Urothelium cell line (cell line): ENCODE results near the gene LRRC32.
A peak's percentile ranks its signal among the peaks of the same experiment; 100 is the strongest.
"Not testable (repeated sequence)": the region's sequence is repeated elsewhere in the genome, so short reads cannot be mapped to it uniquely, and the experiment has no call there.

Source experiments
- DNase-seq: peaks from one replicate; pipeline ENCODE4 v3.0.0; 2011; ENCODE audit warnings: low spot score, mixed read lengths
- FAIRE-seq: peaks from 2 replicates; lab custom pipeline; 2011; peaks lifted over from hg19 to GRCh38; lab: Jason Lieb, UNC

LRRC32 gene

DNA sequence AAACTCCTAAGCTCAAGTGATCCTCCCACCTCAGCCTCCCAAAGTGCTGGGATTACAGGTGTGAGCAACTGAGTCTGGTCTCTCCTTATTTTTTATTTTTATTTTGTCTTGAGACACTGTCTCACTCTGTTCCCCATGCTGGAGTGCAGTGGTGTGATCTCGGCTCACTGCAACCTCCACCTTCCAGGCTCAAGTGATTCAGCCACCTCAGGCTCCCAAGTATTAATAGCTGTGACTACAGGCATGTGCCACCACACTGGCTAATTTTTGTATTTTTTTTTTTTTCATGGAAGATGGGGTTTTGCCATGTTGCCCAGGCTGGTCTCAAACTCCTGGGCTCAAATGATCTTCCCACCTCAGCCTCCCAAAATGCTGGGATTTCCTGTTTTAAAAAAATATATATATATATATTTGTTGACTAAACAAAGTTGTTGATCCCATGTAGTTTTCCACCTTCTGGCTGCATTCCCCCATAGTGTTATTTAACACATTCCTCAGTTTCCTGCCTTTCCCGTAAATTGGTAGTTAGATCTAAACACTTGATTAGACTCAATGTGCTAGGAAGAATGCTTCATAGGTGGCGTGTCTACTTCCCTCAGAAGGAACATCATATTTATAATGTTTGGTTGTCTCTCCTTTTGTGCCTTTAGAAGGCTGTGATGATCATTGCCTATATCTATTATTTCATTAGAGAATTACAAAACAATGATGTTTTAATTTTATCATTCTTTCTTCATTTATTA lies 38.8 kb downstream of the LRRC32 start:
- no peak for FAIRE-seq

GRCh38 chr11:76630600-76631281 lies 39.8 kb downstream of the LRRC32 start:
- FAIRE-seq: no peak
- DNase-seq: no peak

More for the DNA sequence above, 38.8 kb downstream of the LRRC32 start:
- no peak for DNase-seq

DNA sequence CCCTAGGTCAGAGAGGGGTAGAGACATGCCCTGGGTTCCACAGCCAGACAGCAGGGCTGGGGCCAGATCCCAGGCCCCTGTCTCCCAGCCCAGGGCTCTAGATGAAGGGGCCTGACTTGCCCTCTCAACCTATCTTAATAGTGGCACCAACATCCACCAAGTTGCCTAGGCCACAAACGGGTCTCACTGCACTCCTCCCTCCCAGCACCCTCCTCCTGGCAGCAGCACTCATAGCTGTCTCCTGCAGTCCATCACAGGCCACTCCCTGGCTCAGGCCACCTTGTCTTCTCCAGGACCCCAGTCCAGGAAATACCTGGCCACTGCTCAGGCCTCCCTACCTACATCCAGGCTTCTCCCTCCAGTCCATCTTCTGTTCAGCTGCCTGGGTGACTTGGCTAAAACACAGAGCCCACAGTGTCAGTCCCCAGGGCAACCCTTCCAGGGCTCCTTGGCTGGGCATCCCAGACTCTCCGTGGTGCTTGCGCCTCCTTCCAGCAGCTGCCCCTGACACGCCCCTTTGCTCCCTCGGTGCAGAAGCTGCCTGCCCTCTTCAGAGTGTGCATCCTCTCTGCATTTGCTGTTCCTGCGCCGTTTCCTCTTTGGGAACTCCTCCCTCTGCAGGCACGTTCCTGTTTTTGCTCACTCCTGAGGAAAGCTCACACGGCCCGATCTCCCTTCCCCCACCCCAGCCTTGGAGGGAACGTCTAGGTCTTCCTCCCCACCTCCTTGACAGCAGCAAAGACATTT lies 40.5 kb downstream of the LRRC32 start:
- DNase-seq: no peak

DNA sequence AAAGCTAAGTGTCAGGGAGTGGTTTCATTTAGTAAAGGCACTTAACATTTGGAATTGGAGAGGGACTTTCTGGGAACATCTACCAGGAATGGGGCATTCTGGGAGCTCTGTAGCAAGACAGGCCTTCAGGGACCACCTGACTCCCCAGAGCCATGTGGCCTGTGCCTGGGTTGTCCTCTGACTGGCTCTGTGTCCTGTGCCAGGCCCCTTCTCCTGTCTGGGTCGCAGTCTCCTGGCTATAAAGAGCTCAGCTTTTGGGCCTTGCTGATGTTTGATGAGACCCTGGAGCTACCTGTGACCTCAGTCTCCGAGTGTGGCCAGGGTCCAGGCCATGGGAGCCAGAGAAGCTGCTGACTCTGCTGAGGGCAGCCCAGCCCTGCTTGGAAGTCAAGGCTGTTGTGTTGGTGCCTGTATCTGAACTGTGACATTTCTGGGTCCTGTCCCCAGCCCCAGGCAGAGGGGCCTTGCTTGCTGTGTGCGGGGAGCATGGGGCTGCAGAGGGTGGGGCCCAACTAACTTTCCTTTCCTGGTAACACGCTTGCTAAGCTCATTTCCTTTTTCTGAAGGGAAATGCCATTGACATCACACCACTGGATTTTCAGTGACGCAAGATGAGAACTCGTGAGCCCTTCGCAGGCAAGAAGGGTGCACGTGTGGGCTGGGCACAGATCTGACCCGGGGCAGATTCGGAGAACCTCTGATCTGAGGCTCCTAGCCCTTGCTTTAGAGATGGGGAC lies 41.3 kb downstream of the LRRC32 start:
- DNase-seq (no peak), FAIRE-seq (no peak)

More for the DNA sequence above, 40.5 kb downstream of the LRRC32 start:
- no peak for FAIRE-seq

GRCh38 chr11:76628408-76628947 lies 42.1 kb downstream of the LRRC32 start:
- FAIRE-seq (no peak), DNase-seq (no peak)

- no peak for FAIRE-seq
- DNase-seq: no peak
Measured at GRCh38 chr11:76627606-76628005, 42.9 kb downstream of the LRRC32 start.

DNA sequence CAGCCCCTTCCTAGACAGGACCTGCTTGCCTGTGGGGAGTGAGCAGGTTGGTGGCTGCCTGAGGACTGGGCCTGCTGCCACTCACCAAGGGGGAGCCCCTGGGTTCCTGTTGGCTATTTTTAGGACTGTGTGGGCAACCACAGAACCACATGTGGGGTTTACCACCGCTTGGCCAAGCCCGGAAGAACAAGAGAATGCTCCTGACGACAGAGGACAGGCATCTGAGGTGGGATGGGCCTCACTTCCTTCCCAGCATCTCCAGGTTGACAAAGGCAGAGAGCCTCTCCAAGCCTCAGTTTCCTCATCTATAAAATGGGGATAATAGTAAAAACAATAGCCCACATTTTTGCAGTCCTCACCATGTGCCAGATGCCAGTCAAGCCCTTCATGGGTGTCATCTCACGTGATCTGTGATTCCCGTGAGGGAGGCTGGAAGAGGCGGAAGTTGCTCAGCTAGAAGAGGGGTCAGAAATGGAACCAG lies 43.6 kb downstream of the LRRC32 start:
- DNase-seq: peak; percentile 72

GRCh38 chr11:76626266-76626665 lies 44.3 kb downstream of the LRRC32 start:
- no peak for FAIRE-seq
- DNase-seq: no peak

More for the DNA sequence above, 43.6 kb downstream of the LRRC32 start:
- no peak for FAIRE-seq

GRCh38 chr11:76625472-76626186 lies 44.9 kb downstream of the LRRC32 start:
- DNase-seq: no peak
- no peak for FAIRE-seq

- no peak for FAIRE-seq
- no peak for DNase-seq
Measured at GRCh38 chr11:76624500-76625379, 45.8 kb downstream of the LRRC32 start.

DNA sequence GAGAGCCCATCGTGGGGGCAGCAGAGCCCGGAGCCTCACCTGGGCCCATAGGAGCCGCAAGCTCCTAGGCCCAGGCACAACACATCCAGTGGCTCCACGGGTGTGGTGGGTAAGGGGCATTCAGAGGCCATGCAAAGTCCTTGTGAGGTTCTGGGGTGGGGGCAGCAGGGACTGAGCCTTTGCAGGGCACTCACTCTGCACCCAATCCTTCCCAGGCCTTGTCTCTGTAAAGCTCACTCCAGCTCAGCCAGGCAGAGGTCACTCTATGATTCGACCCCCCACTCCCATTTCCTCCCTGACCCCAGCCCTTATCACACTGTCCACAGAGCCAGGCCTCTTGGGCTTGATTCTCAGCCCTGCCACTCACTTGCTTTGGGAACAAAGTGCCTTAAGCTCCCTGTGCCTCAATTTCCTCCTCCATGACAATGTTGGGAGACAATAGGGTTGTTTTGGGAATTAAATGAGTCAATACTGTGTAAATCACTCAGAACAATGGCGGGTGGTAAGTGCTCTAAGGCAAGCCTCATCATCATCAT lies 46.6 kb downstream of the LRRC32 start:
- FAIRE-seq: no peak
- DNase-seq: no peak

GRCh38 chr11:76623171-76623883 lies 47.2 kb downstream of the LRRC32 start:
- DNase-seq (peak; percentile 55), FAIRE-seq (no peak)

DNA sequence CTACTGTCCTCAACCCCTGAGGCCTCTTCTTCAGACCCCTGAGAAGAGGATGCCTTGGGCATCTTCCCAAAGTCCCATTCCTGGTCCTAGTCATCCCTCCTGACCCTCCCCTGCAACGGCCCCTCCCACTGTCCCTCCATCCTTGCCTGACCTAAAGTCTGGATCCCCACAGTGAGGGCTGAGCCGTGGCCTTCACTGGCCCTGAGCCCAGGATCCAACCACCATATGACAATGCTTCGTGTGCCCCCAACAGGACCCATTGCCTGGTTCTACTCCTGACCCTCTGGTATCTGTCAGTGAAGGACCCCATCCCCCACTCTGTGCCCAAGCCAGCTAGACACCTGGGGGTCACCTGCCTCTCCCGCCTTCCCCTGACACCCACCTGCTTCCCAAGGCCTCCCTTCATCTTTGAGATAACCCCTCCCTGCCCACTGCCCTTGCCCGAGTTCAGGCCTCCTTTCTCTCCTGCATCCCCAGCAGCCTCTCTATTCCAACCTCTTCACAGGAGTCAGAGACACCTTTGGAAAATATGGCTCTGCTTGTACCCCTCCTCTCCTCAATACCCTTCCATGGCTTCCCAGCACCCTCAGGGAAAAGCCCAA lies 48.0 kb downstream of the LRRC32 start:
- FAIRE-seq (no peak), DNase-seq (no peak)

- FAIRE-seq (no peak), DNase-seq (no peak)
Measured at GRCh38 chr11:76621868-76622267, 48.7 kb downstream of the LRRC32 start.

GRCh38 chr11:76621466-76621865 lies 49.1 kb downstream of the LRRC32 start:
- DNase-seq: no peak
- FAIRE-seq: no peak

- DNase-seq: no peak
Measured at GRCh38 chr11:76620489-76620888, 50.1 kb downstream of the LRRC32 start.

DNA sequence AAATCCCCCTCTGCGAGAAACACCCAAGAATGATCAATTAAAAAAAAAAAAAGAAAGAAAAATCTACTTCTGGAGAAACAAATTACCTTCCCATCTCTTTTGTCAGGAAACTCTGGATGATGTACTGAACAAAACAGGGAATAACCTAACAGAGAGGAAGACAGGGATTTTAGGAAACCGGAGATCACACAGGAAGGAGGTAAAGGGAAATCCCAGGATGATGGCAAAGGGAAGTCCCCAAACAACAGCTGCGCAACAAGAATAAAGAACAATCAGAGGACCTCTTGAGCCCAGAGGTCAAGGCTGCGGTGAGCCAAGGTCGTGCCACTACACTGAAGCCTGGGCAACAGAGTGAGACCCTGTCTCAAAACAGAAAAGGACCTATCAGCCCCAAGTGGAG lies 50.7 kb downstream of the LRRC32 start:
- FAIRE-seq, DNase-seq: not testable (repeated sequence)

More at GRCh38 chr11:76620489-76620888, 50.1 kb downstream of the LRRC32 start:
- FAIRE-seq: peak; percentile 42
